Measurements from ENCODE around the gene ZNF618.

GRCh38 chr9:114080773-114081440, 204.8 kb downstream of the ZNF618 start:
- TF ChIP-seq REST (IDR thresholded peaks at IDR 0.05; ENCODE audit: insufficient read depth in 1 of 2, low read depth in 2 of 2, low read length in 1 of 2) = no peak
- TF ChIP-seq, protein P1, sequence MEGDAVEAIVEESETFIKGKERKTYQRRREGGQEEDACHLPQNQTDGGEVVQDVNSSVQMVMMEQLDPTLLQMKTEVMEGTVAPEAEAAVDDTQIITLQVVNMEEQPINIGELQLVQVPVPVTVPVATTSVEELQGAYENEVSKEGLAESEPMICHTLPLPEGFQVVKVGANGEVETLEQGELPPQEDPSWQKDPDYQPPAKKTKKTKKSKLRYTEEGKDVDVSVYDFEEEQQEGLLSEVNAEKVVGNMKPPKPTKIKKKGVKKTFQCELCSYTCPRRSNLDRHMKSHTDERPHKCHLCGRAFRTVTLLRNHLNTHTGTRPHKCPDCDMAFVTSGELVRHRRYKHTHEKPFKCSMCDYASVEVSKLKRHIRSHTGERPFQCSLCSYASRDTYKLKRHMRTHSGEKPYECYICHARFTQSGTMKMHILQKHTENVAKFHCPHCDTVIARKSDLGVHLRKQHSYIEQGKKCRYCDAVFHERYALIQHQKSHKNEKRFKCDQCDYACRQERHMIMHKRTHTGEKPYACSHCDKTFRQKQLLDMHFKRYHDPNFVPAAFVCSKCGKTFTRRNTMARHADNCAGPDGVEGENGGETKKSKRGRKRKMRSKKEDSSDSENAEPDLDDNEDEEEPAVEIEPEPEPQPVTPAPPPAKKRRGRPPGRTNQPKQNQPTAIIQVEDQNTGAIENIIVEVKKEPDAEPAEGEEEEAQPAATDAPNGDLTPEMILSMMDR (IDR thresholded peaks at IDR 0.05) = no peak
- no peak for TF ChIP-seq POLR2AphosphoS5 (IDR thresholded peaks at IDR 0.05; ENCODE audit: low read depth, low read length)
- TF ChIP-seq SIN3A (IDR thresholded peaks at IDR 0.05; ENCODE audit: borderline replicate concordance, insufficient read depth, low read depth, low read length) = no peak
- TF ChIP-seq TCF7L2 (IDR thresholded peaks at IDR 0.05; ENCODE audit: low read depth, low read length) = no peak

Data from Panc1 (cell line).